ENCODE measurements around the gene TPMT. TPM values are rescaled to one million over a fixed set of nuclear protein-coding genes. Genes with fewer than 3 reads are reported as not detected.

Gene TPMT
- total RNA-seq, 1 donor from 2014 or later = 13.2 TPM

DNA sequence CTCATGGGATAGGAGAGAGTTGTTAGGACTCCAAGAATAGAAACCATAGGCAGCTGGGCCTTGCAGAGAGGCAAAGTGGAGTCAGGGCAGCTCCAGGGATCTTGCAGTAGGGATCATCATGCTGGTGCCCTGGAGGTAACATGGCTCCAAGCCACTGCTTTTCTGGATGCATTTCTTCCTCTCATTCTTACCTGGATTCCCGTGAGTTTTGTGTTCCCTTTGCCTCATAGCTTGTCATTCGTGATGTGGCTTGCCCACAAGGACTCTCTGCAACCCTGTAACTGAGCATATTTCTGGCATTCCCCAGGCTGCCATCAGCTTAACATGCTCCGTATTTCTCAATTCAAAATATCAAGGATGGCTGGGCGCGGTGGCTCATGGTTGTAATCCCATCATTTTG lies 37.7 kb downstream of the TPMT start:
- DNase-seq (ENCODE audit: low read depth) = no peak

DNA sequence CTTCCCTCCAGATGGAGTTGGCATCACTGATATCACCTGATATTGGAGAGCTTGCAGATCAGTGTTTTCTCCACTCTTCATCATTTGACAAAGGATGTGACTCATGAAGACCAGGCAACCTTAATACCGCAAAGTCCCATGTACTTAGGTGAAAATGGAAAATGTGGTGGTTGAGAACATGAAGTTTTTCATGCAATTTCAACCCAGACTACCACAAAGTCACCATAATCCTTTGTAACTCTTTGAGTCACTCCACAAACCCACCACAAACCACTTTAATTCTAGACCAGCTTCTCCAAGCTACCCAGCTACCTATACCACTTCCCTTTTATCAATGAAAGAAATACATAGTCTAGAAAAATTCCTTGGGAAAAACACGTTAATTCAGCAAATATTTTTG lies 39.5 kb downstream of the TPMT start:
- DNase-seq (ENCODE audit: low read depth) = no peak

DNA sequence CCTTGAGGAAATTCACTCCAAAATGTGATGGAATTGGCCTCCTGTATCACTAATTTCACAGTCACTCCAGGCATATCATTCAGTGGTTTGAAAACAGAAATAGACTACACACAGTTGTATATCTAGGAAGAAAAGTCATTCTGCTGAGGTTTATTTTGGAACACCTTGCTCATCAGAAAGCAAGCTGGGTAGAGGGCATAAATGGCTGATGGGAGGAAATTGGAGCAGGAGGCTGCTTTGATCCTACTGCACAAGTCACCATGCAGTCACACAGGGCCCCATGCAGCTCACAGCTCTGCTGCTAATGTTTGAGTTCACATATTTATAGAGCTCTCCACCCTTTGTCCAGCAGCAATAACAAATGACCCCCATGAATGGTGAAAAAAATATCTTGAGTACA lies 44.7 kb downstream of the TPMT start:
- peak; percentile 87 for DNase-seq (ENCODE audit: low read depth)

DNA sequence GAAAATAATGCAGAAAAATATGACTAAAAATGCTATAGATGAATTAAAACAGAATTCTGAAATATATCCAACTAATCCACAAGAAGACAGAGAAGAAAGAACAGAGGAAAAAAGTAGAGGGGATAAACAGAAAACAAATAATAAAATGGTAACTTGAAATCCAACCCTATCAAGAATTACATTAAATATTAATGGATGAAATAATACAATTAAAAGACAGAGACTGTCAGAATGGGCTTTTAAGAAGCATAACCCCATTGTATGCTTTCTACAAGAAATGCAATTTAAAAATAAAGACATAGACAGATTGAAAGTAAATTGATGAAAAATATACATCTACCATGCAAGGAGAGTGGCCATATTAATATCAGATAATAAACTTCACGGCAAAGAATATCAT lies 47.8 kb downstream of the TPMT start:
- no peak for DNase-seq (ENCODE audit: low read depth)

DNA sequence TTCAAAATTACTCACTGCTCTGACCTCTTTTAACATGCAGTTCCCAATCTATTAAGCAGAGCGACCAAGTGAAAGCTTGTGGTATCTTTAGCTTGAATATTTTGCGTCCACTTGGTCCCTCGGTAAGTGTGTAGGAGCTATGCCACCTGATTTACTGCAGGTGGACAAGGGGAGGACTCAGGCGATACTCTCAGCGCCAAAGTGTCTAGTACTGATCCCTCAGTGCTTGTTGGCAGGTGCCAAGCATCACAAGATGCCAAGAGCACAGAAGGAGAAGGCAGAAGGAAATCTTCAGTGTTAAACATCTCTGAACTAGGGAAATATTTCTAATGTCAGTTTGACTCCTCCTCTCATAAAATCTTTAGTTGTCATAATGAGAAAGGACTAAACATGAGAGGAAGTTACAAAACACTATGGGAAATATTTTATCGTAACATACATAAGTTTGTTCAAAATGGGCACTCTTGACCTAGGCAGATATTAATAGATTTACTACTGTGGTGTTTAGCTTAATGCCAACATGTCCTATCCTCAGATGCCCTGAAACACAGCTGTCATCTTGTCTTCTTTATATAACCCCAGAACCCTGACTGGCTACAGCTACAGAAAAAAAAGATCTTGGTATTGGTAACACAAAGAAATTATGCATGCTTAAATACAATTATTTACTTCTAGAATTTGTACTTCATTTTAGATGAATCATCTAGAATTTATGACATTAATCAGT lies 51.9 kb downstream of the TPMT start:
- peak; percentile 71 for DNase-seq (ENCODE audit: low read depth)

DNA sequence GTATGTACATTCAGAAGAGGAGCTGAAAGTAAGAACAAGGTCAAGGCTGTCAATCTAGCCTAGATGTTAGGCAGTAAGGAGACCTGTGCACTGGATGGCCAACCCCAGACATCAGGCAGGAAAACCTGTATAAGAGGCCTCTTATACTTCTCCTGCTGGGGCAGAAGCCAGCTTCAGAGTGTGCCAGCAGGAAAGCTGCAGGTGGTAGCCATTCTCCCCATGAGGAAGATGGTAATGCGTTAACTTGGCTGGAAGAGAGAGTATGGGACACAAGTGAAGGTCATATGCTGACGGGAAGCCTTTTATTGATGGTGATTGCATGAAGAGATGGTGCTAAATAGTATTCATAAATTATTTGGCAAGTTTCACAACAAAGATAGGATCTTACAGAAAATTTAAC lies 53.0 kb downstream of the TPMT start:
- no peak for DNase-seq (ENCODE audit: low read depth)

DNA sequence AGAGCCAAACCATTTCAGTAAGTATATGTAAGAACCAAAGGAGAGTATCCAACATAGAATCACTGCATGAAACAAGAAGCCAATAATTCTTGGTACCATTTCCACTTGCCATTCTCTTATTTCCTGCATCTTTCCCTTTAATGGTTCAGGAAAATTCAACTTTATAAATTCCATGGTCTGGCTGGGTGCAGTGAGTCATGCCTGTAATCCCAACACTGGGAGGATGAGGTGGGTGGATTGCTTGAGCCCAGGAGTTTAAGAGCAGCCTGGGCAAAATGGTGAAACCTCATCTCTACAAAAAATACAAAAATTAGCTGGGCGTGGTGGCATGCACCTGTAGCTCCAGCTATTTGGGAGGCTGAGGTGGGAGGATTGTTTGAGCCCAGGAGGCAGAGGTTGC lies 53.6 kb downstream of the TPMT start:
- DNase-seq (ENCODE audit: low read depth) = peak; percentile 35

DNA sequence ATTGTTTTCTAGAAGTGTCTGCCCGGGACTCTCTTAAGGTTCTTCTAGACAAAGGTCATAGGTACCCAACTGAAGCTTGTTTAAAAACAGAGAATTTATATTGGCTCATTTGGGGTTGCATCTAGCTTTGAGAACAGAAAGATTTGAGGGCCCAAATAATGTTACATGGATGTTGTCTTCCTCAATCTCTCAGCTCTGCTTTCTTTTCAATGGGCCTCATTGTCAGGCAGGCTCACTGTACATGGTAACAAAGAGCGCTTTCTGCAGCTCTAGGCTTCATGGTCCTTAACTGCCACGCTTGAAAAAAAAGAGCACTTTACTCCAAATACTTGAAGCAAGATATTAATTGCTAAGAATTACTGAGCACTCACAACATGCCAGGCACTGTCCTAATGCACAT lies 54.6 kb downstream of the TPMT start:
- no peak for DNase-seq (ENCODE audit: low read depth)

DNA sequence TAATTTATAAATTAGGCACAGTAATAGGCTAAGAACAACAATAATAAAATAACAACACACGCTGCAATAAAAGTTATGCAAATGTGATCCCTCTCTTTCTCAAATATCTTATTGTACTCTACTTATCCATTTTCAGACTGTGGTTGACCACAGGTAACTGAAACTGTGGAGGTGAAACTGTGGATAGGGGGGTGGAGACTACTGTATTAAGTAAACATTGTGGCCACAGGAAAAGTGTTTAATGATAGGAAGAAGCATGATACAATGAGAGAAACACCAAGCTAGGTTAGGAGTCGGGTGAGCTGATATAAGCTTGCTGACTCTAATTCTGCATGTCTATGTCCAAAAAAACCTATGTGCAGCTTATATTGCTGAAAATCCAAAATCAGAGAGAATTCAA lies 55.4 kb downstream of the TPMT start:
- DNase-seq (ENCODE audit: low read depth) = peak; percentile 29

DNA sequence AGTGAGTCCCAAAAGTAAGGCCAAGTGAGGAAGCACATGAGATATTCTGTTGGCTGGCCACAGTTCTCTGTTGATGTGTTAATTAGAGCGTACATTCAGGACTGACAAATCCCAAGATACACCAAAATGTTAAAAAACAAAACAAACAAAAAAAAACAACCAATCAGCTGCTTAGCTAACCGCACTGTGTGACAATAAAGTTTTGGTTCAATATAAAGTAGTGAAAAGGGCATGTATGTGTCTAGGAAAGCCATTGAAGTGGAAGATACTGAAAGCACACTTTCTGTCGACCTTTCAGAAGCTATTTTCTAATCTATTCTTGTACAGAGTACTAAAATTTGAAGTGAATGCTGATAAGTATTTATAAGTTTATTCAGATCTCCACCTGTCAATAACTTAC lies 58.5 kb downstream of the TPMT start:
- no peak for DNase-seq (ENCODE audit: low read depth)

DNA sequence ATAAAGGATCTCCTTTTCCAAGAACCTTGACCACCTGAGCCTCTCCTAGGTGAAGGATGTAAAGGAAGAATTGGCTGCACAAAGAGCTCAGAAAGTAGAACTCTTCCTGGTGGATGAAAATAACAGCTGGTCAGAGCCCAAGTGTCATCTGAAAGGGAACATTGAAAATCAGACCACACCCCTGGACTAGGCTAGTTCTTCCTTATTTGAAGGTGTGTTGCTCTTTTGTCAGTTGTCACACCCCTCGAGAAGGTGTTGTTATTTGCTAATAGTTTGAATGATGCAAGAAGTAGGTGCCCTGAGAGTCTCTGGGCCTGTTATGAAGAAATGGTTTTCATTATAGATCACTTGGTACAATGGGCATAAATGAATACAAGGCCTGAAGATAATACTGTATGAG lies 63.5 kb downstream of the TPMT start:
- DNase-seq (ENCODE audit: low read depth) = no peak

DNA sequence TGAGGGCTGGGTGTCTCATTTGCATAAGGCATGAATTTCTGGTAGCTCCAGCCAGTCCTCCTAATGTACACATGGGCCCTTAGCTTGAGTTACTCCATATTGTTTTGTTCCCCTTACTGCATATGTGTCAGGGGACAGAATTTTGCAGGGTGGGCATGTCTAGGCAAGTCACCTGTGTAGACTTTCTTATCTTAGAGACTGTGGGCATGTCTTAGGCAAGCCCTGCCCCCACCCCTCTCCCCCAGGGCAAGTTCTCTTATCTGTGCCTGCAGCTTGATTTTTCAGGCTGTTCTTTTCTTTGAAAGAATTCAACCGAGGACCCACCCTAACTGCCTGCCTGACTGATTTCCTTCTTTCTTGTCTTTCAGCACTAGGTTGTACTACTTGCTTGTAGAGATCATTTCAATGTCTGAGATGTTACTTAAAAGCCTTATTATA lies 64.5 kb downstream of the TPMT start:
- no peak for DNase-seq (ENCODE audit: low read depth)

DNA sequence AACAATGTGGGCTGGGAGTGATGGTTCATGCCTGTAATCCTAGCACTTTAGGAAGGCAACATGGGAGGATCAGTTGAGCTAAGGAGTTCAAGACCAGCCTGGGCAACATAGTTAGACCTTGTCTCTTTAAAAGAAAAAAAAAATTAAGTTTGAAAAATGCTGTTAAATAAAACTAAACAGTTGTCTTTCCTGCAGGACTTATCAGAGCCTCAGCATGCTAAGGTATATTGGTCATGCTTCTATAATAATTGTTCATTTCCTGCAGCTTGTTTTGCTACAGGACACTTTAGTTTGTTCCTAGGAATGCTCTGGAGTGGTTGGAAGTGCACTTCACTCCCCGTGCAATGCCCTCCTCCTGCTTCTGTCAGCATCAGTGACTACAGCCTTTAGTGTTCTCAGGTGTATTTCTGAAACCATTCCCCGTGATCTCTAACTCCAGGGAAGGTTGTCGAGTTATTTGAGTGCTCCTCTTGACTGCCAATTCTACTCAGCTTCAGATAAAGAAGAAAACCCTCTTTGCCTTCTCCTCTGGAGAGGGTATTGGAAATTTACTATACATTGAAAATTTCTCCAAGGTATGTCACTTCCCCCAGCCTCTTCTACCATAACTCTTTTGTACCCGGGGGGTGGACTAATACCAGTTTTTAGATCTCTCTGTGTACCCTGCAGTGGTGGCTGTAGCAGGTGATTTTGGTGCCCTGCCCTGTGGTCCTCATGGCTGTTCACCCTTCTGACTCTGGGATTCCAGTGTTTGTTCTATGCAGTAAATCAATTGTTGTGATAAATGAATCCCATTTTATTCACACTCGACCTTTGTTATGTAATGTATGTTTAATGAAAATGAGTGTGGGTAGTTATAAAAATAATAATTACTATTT lies 66.2 kb downstream of the TPMT start:
- no peak for DNase-seq (ENCODE audit: low read depth)

DNA sequence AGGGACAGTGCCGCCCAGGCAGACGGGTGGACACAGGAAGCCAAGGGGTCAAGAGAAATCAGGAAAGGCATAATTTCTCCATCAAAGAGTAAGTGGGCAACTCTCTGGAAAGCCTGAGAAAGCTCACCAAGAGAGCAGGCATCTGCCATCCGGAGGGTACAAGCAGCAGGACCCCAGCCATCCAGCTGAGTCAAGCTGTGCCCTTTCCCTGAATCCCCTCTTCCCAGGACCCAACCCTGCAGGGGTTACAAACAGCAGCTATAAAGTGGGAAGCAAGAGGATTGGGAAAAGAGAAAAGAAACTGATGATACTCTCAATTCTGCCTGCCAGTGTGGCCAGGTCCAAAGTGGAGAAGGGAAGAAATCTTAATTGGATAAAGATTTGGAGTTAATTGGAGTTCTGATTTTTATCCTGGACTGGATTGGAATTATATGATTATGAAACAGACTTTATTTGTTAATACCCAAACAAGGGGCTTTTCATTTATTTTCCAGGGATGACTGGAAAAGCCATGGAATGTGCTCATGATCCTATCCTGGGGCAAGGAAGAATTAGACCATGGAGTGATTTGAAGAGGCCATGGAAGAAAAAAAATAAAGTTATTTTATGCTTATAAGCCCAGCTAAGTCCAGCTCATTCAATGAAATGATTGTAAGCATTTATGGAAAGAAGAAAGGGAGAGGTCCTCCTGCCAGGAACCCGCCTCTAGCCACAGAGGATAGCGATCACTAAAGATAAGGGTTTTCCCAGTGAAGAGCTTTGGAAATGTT lies 67.3 kb downstream of the TPMT start:
- DNase-seq (ENCODE audit: low read depth) = no peak

DNA sequence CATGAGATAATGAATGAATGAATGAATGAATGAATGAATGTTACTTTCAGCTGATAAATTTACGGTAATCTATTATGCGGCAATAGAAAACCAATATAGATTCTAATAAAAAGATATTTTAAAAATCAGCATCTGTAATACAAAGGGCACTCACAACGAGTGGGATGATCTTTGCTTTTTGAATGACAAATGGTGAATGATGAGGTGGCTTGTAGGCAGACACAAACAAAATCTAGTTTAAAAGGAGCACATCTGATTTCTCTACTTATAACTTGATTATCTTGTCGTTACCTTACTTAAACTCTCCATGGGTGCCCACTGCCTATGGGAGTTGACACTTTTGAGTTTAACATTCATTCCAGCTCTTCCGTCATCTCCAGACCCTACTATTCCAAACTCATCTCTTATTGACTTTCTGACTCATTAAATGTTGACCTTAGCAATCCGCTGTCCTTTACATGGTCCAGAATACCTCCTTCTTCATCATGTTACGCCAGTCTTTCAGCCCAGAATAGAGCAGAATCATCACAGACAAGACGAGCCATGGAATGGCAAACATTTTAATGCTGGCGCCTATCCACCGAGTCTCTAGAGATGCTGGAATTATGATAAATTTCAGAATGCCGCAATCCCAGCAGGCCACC lies 73.7 kb downstream of the TPMT start:
- DNase-seq (ENCODE audit: low read depth) = no peak

DNA sequence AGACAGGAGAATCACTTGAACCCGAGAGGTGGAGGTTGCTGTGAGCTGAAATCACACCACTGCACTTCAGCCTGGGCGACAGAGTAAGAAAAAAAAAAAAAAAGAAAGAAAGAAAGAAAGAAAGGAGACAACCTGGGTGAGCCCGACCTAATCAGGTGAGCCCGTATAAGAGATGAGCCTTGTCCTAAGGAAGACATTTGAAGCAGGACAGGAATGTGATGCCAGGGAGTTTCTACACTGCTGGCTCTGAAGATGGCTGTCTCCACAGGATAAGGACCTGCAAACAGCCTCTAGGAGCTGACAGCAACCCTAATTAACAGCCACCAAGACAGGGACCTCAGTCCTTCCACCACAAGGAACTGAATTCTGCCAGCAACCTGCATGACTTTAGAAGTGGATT lies 74.3 kb downstream of the TPMT start:
- no peak for DNase-seq (ENCODE audit: low read depth)

DNA sequence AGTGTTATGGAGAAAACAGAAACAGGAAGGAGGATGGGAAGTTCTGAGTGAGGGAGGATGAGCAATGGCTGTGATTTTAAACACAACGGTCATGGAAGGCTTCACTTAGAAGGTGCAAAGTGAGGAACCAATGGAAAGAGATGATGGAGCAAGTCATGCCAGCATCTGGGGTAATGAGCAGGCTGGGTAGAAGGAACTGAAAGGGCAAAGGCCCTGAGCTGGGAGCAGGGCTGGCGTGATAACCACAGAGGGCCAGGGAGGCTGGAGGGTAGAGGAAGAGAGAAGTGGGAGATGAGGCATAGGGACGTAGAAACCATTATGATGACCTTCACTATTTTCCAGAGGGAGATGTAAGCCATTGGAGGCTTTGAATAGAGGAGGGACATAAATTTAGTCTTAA lies 76.0 kb downstream of the TPMT start:
- DNase-seq (ENCODE audit: low read depth) = no peak

Data from myocyte (in vitro differentiated cells).